Measurements from ENCODE around the gene TMEM260.

- TF ChIP-seq, protein P1, sequence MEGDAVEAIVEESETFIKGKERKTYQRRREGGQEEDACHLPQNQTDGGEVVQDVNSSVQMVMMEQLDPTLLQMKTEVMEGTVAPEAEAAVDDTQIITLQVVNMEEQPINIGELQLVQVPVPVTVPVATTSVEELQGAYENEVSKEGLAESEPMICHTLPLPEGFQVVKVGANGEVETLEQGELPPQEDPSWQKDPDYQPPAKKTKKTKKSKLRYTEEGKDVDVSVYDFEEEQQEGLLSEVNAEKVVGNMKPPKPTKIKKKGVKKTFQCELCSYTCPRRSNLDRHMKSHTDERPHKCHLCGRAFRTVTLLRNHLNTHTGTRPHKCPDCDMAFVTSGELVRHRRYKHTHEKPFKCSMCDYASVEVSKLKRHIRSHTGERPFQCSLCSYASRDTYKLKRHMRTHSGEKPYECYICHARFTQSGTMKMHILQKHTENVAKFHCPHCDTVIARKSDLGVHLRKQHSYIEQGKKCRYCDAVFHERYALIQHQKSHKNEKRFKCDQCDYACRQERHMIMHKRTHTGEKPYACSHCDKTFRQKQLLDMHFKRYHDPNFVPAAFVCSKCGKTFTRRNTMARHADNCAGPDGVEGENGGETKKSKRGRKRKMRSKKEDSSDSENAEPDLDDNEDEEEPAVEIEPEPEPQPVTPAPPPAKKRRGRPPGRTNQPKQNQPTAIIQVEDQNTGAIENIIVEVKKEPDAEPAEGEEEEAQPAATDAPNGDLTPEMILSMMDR (IDR thresholded peaks at IDR 0.05 in 8 of 11, conservative IDR thresholded peaks at IDR 0.05 in 3 of 11), result no peak
- no peak for TF ChIP-seq POLR2A (IDR thresholded peaks at IDR 0.05)
- no peak for TF ChIP-seq POLR2AphosphoS5 (IDR thresholded peaks at IDR 0.05)
Measured at GRCh38 chr14:56562883-56563282, 16.7 kb upstream of the TMEM260 start.

All from spleen (tissue), 7 donors.